HG03159 (cell line): ENCODE results near the gene COPE.
"Not testable (repeated sequence)": the region's sequence is repeated elsewhere in the genome, so short reads cannot be mapped to it uniquely, and the experiment has no call there.

Experiments used
- ATAC-seq: cut with Tn5 transposase; IDR thresholded peaks from one replicate; pipeline ENCODE4 v1.9.1; 2021; ENCODE audit warnings: mild to moderate bottlenecking, moderate library complexity; ENCODE audit not compliant: unreplicated experiment

COPE gene

GRCh38 chr19:18940769-18941627 is 21.8 kb upstream of the COPE start, which contains the start of gene HOMER3:
TSS of gene HOMER3 (minus strand) at chr19:18941217. CDS start at chr19:18938982, 2,235 bp downstream.
- no peak for ATAC-seq

- no peak for ATAC-seq
Observed at GRCh38 chr19:18939922-18940768, 21.0 kb upstream of the COPE start.

- no peak for ATAC-seq
Observed at GRCh38 chr19:18939163-18939562, 20.0 kb upstream of the COPE start.

GRCh38 chr19:18933297-18933696 is 14.1 kb upstream of the COPE start:
- no peak for ATAC-seq

- ATAC-seq = no peak
Observed at GRCh38 chr19:18932216-18932841, 13.1 kb upstream of the COPE start.

- ATAC-seq = no peak
Observed at GRCh38 chr19:18931316-18932162, 12.4 kb upstream of the COPE start.

- ATAC-seq = no peak
Observed at GRCh38 chr19:18929311-18929710, 10.1 kb upstream of the COPE start.

- ATAC-seq = no peak
Observed at GRCh38 chr19:18928018-18928805, 9.0 kb upstream of the COPE start.

- no peak for ATAC-seq
Observed at GRCh38 chr19:18924684-18925213, 5.6 kb upstream of the COPE start.

GRCh38 chr19:18922228-18922985 is 3.2 kb upstream of the COPE start:
- no peak for ATAC-seq

GRCh38 chr19:18921593-18921992 is 2.4 kb upstream of the COPE start:
- no peak for ATAC-seq

- ATAC-seq = no peak
Observed at GRCh38 chr19:18920400-18920799, 1.2 kb upstream of the COPE start.

- ATAC-seq = no peak
Observed at GRCh38 chr19:18919900-18920214, 670 bp upstream of the COPE start.

GRCh38 chr19:18917593-18917992 is 1.6 kb downstream of the COPE start:
- ATAC-seq = not testable (repeated sequence)

GRCh38 chr19:18915639-18916038 is 3.5 kb downstream of the COPE start:
- ATAC-seq = no peak

- ATAC-seq = no peak
Observed at GRCh38 chr19:18913466-18913865, 5.7 kb downstream of the COPE start.

- no peak for ATAC-seq
Observed at GRCh38 chr19:18912933-18913332, 6.3 kb downstream of the COPE start.

GRCh38 chr19:18910801-18911436 is 8.3 kb downstream of the COPE start:
- no peak for ATAC-seq
